HCT116 (cell line): Measurements from ENCODE around the gene IGFL4.

Experiments used
- CEBPB ChIP-seq: IDR thresholded peaks from 2 replicates; pipeline ENCODE4 v1.6.1; 2012; ENCODE audit warnings: low read depth
- EGR1 ChIP-seq: IDR thresholded peaks from 2 replicates; pipeline ENCODE4 v1.6.1; 2012; ENCODE audit warnings: low read depth
- ELF1 ChIP-seq: IDR thresholded peaks from 2 replicates; pipeline ENCODE4 v1.6.1; 2012; ENCODE audit warnings: low read depth, borderline replicate concordance
- EZH2 ChIP-seq: fragments of 200-600 bp; sonication (generic); IDR thresholded peaks from 2 replicates; pipeline ENCODE4 v1.6.1; 2017; ENCODE audit warnings: antibody characterized with exemption, mixed run types
- FOSL1 ChIP-seq: IDR thresholded peaks from 2 replicates; pipeline ENCODE4 v1.6.1; 2012; ENCODE audit warnings: low read depth
- JUND ChIP-seq: IDR thresholded peaks from 2 replicates; pipeline ENCODE4 v1.6.1; 2012
- POLR2A ChIP-seq: IDR thresholded peaks from 2 replicates; pipeline ENCODE4 v1.7.0; 2011; ENCODE audit warnings: borderline replicate concordance; ENCODE audit not compliant: insufficient read depth, insufficient read length; ENCODE audit errors: extremely low read depth
- POLR2AphosphoS5 ChIP-seq: IDR thresholded peaks from 2 replicates; pipeline ENCODE4 v1.6.1; 2011; ENCODE audit warnings: mild to moderate bottlenecking, low read depth, low read length, moderate library complexity
- SP1 ChIP-seq: IDR thresholded peaks from 2 replicates; pipeline ENCODE4 v1.6.1; 2012; ENCODE audit warnings: low read depth
- SRF ChIP-seq: IDR thresholded peaks from 2 replicates; pipeline ENCODE4 v1.6.1; 2012; ENCODE audit warnings: low read depth
- YY1 ChIP-seq: IDR thresholded peaks from 2 replicates; pipeline ENCODE4 v1.6.1; 2011; ENCODE audit warnings: low read length, low read depth, moderate library complexity, mild to moderate bottlenecking; ENCODE audit not compliant: insufficient replicate concordance; ENCODE audit errors: extremely low read depth
- TF ChIP-seq, protein P1 (sequence below), 3 experiments: fragments of 200-600 bp in 1 of 3; sonication (generic) in 1 of 3; IDR thresholded peaks in 2 of 3; conservative IDR thresholded peaks in 1 of 3; 2 replicates each; pipeline ENCODE4 v1.5.1; 2012 to 2017; ENCODE audit warnings: low read depth in 2 of 3, low read length in 2 of 3, antibody characterized with exemption in 1 of 3, borderline replicate concordance in 1 of 3, control low read depth in 1 of 3, mild to moderate bottlenecking in 1 of 3, mixed read lengths in 1 of 3, mixed run types in 1 of 3, moderate library complexity in 1 of 3; ENCODE audit not compliant: insufficient read depth in 1 of 3
- TF ChIP-seq, protein P2 (sequence below): IDR thresholded peaks from 2 replicates; pipeline ENCODE4 v1.6.1; 2012; ENCODE audit warnings: low read depth
- TF ChIP-seq, protein P3 (sequence below): IDR thresholded peaks from 2 replicates; pipeline ENCODE4 v1.6.1; 2012

DNA sequence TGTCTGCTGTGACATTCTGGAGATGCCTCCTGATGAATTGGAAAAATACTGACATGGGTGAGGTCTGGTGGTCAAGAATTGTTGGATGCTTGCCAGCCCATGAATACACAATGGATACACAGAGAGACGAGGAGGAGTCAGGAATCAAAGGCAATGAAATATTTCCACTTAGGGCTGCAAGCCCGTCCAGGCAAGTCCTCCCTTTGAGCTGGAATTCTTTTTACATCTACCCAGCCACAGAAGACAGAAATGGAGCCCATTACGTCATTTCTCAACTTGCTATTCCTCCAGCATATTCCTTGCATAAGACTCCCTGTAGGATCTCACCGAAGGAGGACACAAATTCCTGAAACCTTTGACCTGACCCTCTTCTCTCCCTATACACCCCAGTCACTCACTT is 15.7 kb upstream of the IGFL4 start:
- TF ChIP-seq YY1 (no peak), CEBPB (no peak), ELF1 (no peak), POLR2AphosphoS5 (no peak), SRF (no peak), EZH2 (no peak), JUND (no peak), POLR2A (no peak), FOSL1 (no peak), SP1 (no peak), EGR1 (no peak)
- TF ChIP-seq, protein P1, sequence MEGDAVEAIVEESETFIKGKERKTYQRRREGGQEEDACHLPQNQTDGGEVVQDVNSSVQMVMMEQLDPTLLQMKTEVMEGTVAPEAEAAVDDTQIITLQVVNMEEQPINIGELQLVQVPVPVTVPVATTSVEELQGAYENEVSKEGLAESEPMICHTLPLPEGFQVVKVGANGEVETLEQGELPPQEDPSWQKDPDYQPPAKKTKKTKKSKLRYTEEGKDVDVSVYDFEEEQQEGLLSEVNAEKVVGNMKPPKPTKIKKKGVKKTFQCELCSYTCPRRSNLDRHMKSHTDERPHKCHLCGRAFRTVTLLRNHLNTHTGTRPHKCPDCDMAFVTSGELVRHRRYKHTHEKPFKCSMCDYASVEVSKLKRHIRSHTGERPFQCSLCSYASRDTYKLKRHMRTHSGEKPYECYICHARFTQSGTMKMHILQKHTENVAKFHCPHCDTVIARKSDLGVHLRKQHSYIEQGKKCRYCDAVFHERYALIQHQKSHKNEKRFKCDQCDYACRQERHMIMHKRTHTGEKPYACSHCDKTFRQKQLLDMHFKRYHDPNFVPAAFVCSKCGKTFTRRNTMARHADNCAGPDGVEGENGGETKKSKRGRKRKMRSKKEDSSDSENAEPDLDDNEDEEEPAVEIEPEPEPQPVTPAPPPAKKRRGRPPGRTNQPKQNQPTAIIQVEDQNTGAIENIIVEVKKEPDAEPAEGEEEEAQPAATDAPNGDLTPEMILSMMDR (IDR thresholded peaks at IDR 0.05 in 2 of 3, conservative IDR thresholded peaks at IDR 0.05 in 1 of 3; ENCODE audit: borderline replicate concordance in 1 of 3, insufficient read depth in 1 of 3, low read depth in 2 of 3, low read length in 2 of 3) = no peak
- TF ChIP-seq, protein P2, sequence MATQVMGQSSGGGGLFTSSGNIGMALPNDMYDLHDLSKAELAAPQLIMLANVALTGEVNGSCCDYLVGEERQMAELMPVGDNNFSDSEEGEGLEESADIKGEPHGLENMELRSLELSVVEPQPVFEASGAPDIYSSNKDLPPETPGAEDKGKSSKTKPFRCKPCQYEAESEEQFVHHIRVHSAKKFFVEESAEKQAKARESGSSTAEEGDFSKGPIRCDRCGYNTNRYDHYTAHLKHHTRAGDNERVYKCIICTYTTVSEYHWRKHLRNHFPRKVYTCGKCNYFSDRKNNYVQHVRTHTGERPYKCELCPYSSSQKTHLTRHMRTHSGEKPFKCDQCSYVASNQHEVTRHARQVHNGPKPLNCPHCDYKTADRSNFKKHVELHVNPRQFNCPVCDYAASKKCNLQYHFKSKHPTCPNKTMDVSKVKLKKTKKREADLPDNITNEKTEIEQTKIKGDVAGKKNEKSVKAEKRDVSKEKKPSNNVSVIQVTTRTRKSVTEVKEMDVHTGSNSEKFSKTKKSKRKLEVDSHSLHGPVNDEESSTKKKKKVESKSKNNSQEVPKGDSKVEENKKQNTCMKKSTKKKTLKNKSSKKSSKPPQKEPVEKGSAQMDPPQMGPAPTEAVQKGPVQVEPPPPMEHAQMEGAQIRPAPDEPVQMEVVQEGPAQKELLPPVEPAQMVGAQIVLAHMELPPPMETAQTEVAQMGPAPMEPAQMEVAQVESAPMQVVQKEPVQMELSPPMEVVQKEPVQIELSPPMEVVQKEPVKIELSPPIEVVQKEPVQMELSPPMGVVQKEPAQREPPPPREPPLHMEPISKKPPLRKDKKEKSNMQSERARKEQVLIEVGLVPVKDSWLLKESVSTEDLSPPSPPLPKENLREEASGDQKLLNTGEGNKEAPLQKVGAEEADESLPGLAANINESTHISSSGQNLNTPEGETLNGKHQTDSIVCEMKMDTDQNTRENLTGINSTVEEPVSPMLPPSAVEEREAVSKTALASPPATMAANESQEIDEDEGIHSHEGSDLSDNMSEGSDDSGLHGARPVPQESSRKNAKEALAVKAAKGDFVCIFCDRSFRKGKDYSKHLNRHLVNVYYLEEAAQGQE = no peak
- TF ChIP-seq, protein P3, sequence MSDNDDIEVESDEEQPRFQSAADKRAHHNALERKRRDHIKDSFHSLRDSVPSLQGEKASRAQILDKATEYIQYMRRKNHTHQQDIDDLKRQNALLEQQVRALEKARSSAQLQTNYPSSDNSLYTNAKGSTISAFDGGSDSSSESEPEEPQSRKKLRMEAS = no peak
